H9 (cell line): Measurements from ENCODE around the gene DOK5. TPM values are rescaled to one million over a fixed set of nuclear protein-coding genes. Genes with fewer than 3 reads are reported as not detected.

ENCODE experiments used
- DNase-seq: peaks from one replicate; pipeline ENCODE4 v3.0.0-alpha.2; 2017
- H2AFZ ChIP-seq: one replicate; pipeline ENCODE4 v1.6.1; 2013; ENCODE audit warnings: mild to moderate bottlenecking, low read length, control low read depth, moderate library complexity
- H2AK5ac ChIP-seq: 2 replicates; pipeline ENCODE4 v1.6.1; 2013; ENCODE audit warnings: low read length, control low read depth, mixed read lengths; ENCODE audit not compliant: insufficient read length
- H2BK120ac ChIP-seq: one replicate; pipeline ENCODE4 v1.6.1; 2013; ENCODE audit warnings: low read depth, mild to moderate bottlenecking, low read length, control low read depth, inconsistent platforms; ENCODE audit not compliant: poor library complexity, severe bottlenecking
- H2BK12ac ChIP-seq: 2 replicates; pipeline ENCODE4 v1.6.1; 2013; ENCODE audit warnings: low read length, control low read depth, mixed read lengths, low read depth; ENCODE audit not compliant: insufficient read length
- H2BK15ac ChIP-seq: 2 replicates; pipeline ENCODE4 v1.6.1; 2013; ENCODE audit warnings: low read depth, low read length, control low read depth
- H2BK20ac ChIP-seq: one replicate; pipeline ENCODE4 v1.6.1; 2013; ENCODE audit warnings: low read depth, mild to moderate bottlenecking, low read length, control low read depth, inconsistent platforms; ENCODE audit not compliant: poor library complexity, severe bottlenecking
- H2BK5ac ChIP-seq: 2 replicates; pipeline ENCODE4 v1.6.1; 2013; ENCODE audit warnings: low read length, control low read depth, mixed read lengths; ENCODE audit not compliant: insufficient read length
- H3K14ac ChIP-seq: 2 replicates; pipeline ENCODE4 v1.6.1; 2013; ENCODE audit warnings: low read length, control low read depth; ENCODE audit not compliant: insufficient read depth
- H3K18ac ChIP-seq: 2 replicates; pipeline ENCODE4 v1.6.1; 2013; ENCODE audit warnings: low read depth, mild to moderate bottlenecking, mixed read lengths, low read length, control low read depth; ENCODE audit not compliant: insufficient read length
- H3K23ac ChIP-seq: 2 replicates; pipeline ENCODE4 v1.6.1; 2013; ENCODE audit warnings: low read length, control low read depth, mixed read lengths, low read depth; ENCODE audit not compliant: insufficient read length
- H3K23me2 ChIP-seq: 2 replicates; pipeline ENCODE4 v1.6.1; 2013; ENCODE audit warnings: low read depth, mild to moderate bottlenecking, mixed read lengths, low read length, control low read depth; ENCODE audit not compliant: insufficient read length, poor library complexity, severe bottlenecking
- H3K27ac ChIP-seq: 2 replicates; pipeline ENCODE4 v1.5.1; 2013; ENCODE audit warnings: low read length, control low read depth, mixed read lengths, low read depth; ENCODE audit not compliant: insufficient read length
- H3K27me3 ChIP-seq: 2 replicates; pipeline ENCODE4 v1.6.1; 2013; ENCODE audit warnings: low read length, control low read depth, inconsistent platforms; ENCODE audit not compliant: insufficient read depth
- H3K4ac ChIP-seq: 2 replicates; pipeline ENCODE4 v1.6.1; 2013; ENCODE audit warnings: low read depth, mild to moderate bottlenecking, control low read depth, inconsistent platforms, low read length, moderate library complexity
- H3K4me1 ChIP-seq: 2 replicates; pipeline ENCODE4 v1.6.1; 2013; ENCODE audit warnings: low read length, control low read depth, inconsistent platforms; ENCODE audit not compliant: insufficient read depth
- H3K4me2 ChIP-seq: 2 replicates; pipeline ENCODE4 v1.6.1; 2013; ENCODE audit warnings: low read length, control low read depth, mixed read lengths; ENCODE audit not compliant: insufficient read length, insufficient read depth
- H3K56ac ChIP-seq: 2 replicates; pipeline ENCODE4 v1.6.1; 2013; ENCODE audit warnings: low read depth, mild to moderate bottlenecking, mixed read lengths, low read length, control low read depth; ENCODE audit not compliant: insufficient read length
- H3K79me1 ChIP-seq: 2 replicates; pipeline ENCODE4 v1.6.1; 2013; ENCODE audit warnings: low read depth, mild to moderate bottlenecking, moderate library complexity, low read length, control low read depth, inconsistent platforms; ENCODE audit not compliant: insufficient read depth, poor library complexity, severe bottlenecking
- H3K79me2 ChIP-seq: 2 replicates; pipeline ENCODE4 v1.6.1; 2013; ENCODE audit warnings: low read length, control low read depth, inconsistent platforms; ENCODE audit not compliant: insufficient read depth
- H3K9ac ChIP-seq: 2 replicates; pipeline ENCODE4 v1.6.1; 2013; ENCODE audit warnings: low read length, control low read depth, mixed read lengths; ENCODE audit not compliant: insufficient read length; ENCODE audit errors: extremely low read depth
- H3K9me3 ChIP-seq: one replicate; pipeline ENCODE4 v1.6.1; 2013; ENCODE audit warnings: low read depth, low read length, inconsistent platforms; ENCODE audit not compliant: control insufficient read depth
- H3T11ph ChIP-seq: one replicate; pipeline ENCODE4 v1.6.1; 2013; ENCODE audit warnings: mild to moderate bottlenecking, low read length, control low read depth, inconsistent platforms
- H4K20me1 ChIP-seq: one replicate; pipeline ENCODE4 v1.6.1; 2013; ENCODE audit not compliant: control insufficient read depth, insufficient read length, insufficient read depth
- H4K5ac ChIP-seq: 2 replicates; pipeline ENCODE4 v1.6.1; 2013; ENCODE audit warnings: low read depth, mild to moderate bottlenecking, mixed read lengths, low read length, control low read depth; ENCODE audit not compliant: insufficient read length
- H4K8ac ChIP-seq: replicated peaks from 2 replicates; pipeline ENCODE4 v1.6.1; 2013; ENCODE audit warnings: low read length, control low read depth, mixed read lengths, low read depth; ENCODE audit not compliant: insufficient read length
- H4K91ac ChIP-seq: 2 replicates; pipeline ENCODE4 v1.6.1; 2013; ENCODE audit warnings: low read depth, mild to moderate bottlenecking, moderate library complexity, mixed read lengths, low read length, control low read depth; ENCODE audit not compliant: insufficient read length
- H3K27ac Mint-ChIP-seq, 3 experiments: 2 replicates in 2 of 3; 3 replicates in 1 of 3; pipeline ENCODE4 v1.8.0; 2020 to 2021; ENCODE audit warnings: mixed read lengths in 3 of 3, mild to moderate bottlenecking in 1 of 3, moderate library complexity in 1 of 3
- H3K27me3 Mint-ChIP-seq: 2 replicates; pipeline ENCODE4 v1.8.0; 2021; ENCODE audit warnings: low read depth, mild to moderate bottlenecking, moderate library complexity, mixed read lengths
- H3K36me3 Mint-ChIP-seq, 3 experiments: 2 replicates in 2 of 3; 3 replicates in 1 of 3; pipeline ENCODE4 v1.8.0; 2020 to 2021; ENCODE audit warnings: low read depth in 3 of 3, mixed read lengths in 3 of 3; ENCODE audit not compliant: insufficient read depth in 1 of 3
- H3K4me1 Mint-ChIP-seq, 2 experiments: 2 replicates each; pipeline ENCODE4 v1.8.0; 2020; ENCODE audit warnings: mixed read lengths in 2 of 2
- H3K4me3 Mint-ChIP-seq, 2 experiments: 2 replicates in 1 of 2; 3 replicates in 1 of 2; pipeline ENCODE4 v1.8.0; 2020 to 2021; ENCODE audit warnings: mild to moderate bottlenecking in 2 of 2, mixed read lengths in 2 of 2, moderate library complexity in 1 of 2
- H3K9me3 Mint-ChIP-seq, 2 experiments: 2 replicates in 1 of 2; 3 replicates in 1 of 2; pipeline ENCODE4 v1.8.0; 2020; ENCODE audit warnings: mild to moderate bottlenecking in 2 of 2, mixed read lengths in 2 of 2, moderate library complexity in 1 of 2
- WGBS: extraction: QIAGEN DNeasy Blood & Tissue Kit; methylation state at CpG from one replicate; pipeline ENCODE4 v1.1.7; 2013; ENCODE audit warnings: missing lambda C conversion rate, low lambda C conversion rate, mixed read lengths; ENCODE audit not compliant: insufficient read length; ENCODE audit errors: extremely low coverage; 5-methylcytosine and 5-hydroxymethylcytosine counted together
- total RNA-seq: library from RNA; stranded (reverse); gene quantifications from 2 replicates; pipeline ENCODE4 v1.2.1, GENCODE V29; 2021
- TF ChIP-seq, protein P1 (sequence below): fragments of 200-600 bp; sonication (generic); conservative IDR thresholded peaks from 3 replicates; pipeline ENCODE4 v1.8.0; 2021; ENCODE audit warnings: antibody characterized with exemption, mild to moderate bottlenecking

The DOK5 gene
- total RNA-seq, 1 experiment from 2014 or later: 4.5 TPM

DNA sequence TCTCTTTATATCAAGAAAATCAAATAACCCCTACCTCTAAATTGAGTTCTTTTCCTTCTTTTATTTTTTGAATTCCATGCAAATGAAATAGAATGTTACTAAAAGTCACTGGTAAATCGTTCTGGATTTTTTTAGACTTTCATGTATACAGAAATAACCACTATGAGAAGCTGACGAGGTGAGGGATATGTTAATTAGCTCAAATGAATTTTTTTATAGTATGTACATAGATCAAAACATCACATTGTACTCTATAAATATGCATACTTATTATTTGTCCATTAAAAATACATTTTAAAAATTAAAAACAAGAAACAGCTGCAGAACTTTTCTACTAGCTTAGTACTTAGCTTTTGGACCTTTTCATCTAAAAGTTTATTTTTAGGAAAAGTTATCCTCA is 165.4 kb downstream of the DOK5 start:
- H2BK12ac ChIP-seq: no peak overlapping the region
- no peaks in the 10 kb centered on the region for H3K23me2 ChIP-seq
- TF ChIP-seq, protein P1, sequence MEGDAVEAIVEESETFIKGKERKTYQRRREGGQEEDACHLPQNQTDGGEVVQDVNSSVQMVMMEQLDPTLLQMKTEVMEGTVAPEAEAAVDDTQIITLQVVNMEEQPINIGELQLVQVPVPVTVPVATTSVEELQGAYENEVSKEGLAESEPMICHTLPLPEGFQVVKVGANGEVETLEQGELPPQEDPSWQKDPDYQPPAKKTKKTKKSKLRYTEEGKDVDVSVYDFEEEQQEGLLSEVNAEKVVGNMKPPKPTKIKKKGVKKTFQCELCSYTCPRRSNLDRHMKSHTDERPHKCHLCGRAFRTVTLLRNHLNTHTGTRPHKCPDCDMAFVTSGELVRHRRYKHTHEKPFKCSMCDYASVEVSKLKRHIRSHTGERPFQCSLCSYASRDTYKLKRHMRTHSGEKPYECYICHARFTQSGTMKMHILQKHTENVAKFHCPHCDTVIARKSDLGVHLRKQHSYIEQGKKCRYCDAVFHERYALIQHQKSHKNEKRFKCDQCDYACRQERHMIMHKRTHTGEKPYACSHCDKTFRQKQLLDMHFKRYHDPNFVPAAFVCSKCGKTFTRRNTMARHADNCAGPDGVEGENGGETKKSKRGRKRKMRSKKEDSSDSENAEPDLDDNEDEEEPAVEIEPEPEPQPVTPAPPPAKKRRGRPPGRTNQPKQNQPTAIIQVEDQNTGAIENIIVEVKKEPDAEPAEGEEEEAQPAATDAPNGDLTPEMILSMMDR: no peak
- H3T11ph ChIP-seq: no peak overlapping the region
- no peak overlapping the region for H3K4ac ChIP-seq
- no peaks in the 10 kb centered on the region for H3K27me3 Mint-ChIP-seq
- peaks cover 7 to 9% of the 10 kb centered on the region in 2 experiments for H3K4me1 Mint-ChIP-seq
- no peak overlapping the region for H2AK5ac ChIP-seq
- no peak overlapping the region for H3K18ac ChIP-seq
- no peak overlapping the region for H2BK120ac ChIP-seq
- no peak overlapping the region for H3K14ac ChIP-seq
- H2AFZ ChIP-seq: no peak overlapping the region
- WGBS: no CpG with 5 or more reads among the region's 2 CpGs
- no peak overlapping the region for H2BK20ac ChIP-seq
- H3K79me1 ChIP-seq: no peaks in the 10 kb centered on the region
- no peak overlapping the region for H4K5ac ChIP-seq
- H3K36me3 Mint-ChIP-seq: peaks cover 0 to 15% (median 2%) of the 10 kb centered on the region in 3 experiments; a peak in 2 of 7 replicates
- H4K20me1 ChIP-seq: no peaks in the 10 kb centered on the region
- no peak overlapping the region for H4K8ac ChIP-seq
- peaks cover 2 to 6% of the 10 kb centered on the region in 2 experiments; a peak in 3 of 5 replicates for H3K9me3 Mint-ChIP-seq
- no peak overlapping the region for H3K4me2 ChIP-seq
- no peak overlapping the region for H3K9ac ChIP-seq
- no peak overlapping the region for H3K27ac Mint-ChIP-seq
- no peaks in the 10 kb centered on the region for H3K27me3 ChIP-seq
- no peaks in the 10 kb centered on the region for H3K79me2 ChIP-seq
- no peak overlapping the region for H4K91ac ChIP-seq
- H3K23ac ChIP-seq: no peak overlapping the region
- no peak overlapping the region for H2BK5ac ChIP-seq
- H3K4me1 ChIP-seq: no peaks in the 10 kb centered on the region; the same call in 1 of the 2 replicates
- H3K9me3 ChIP-seq: peaks cover 6% of the 10 kb centered on the region
- H3K4me3 Mint-ChIP-seq: no peak overlapping the region
- DNase-seq: no peak
- no peak overlapping the region for H3K56ac ChIP-seq
- no peak overlapping the region for H2BK15ac ChIP-seq
- H3K27ac ChIP-seq: no peak overlapping the region
